Gastrocnemius medialis (tissue), 4 donors: ENCODE measurements around the gene PRR33. TPM values are rescaled to one million over a fixed set of nuclear protein-coding genes. Genes with fewer than 3 reads are reported as not detected.
A peak's percentile ranks its signal among the peaks of the same experiment; 100 is the strongest.

ENCODE experiments used
- ATAC-seq, 2 donors: fragments of 150-250 bp; one replicate each; pipeline ENCODE4 v1.9.1; 2016
- DNase-seq, 2 donors: peaks; one replicate each; pipeline ENCODE4 v3.0.0-alpha.2; 2019
- H3K27ac ChIP-seq, 4 donors: fragments of 200-600 bp; sonication (generic); 1 replicate in 1 of 4; 2 replicates in 3 of 4; pipeline ENCODE4 v1.5.1; 2016 to 2018; ENCODE audit warnings: mild to moderate bottlenecking in 2 of 4, moderate library complexity in 1 of 4
- H3K27me3 ChIP-seq, 3 donors: fragments of 200-600 bp; sonication (generic) in 2 of 3; 1 replicate in 1 of 3; 2 replicates in 2 of 3; pipeline versions ENCODE4 v1.5.1 to v1.6.0; 2016 to 2019; ENCODE audit warnings: mild to moderate bottlenecking in 1 of 3, moderate library complexity in 1 of 3
- H3K36me3 ChIP-seq, 2 donors: fragments of 200-600 bp; sonication (generic) in 1 of 2; one replicate each; pipeline ENCODE4 v1.5.1; 2017 to 2018
- H3K4me1 ChIP-seq, 2 donors: fragments of 200-600 bp; sonication (generic) in 1 of 2; one replicate each; pipeline ENCODE4 v1.5.1; 2016 to 2017; ENCODE audit warnings: mild to moderate bottlenecking in 2 of 2
- H3K4me3 ChIP-seq, 4 donors: fragments of 200-600 bp; sonication (generic) in 3 of 4; 1 replicate in 1 of 4; 2 replicates in 3 of 4; pipeline ENCODE4 v1.5.1; 2016 to 2019; ENCODE audit warnings: mild to moderate bottlenecking in 2 of 4
- H3K9me3 ChIP-seq, 3 donors: fragments of 200-600 bp; sonication (generic) in 2 of 3; 1 replicate in 1 of 3; 2 replicates in 2 of 3; pipeline ENCODE4 v1.5.1; 2016 to 2019
- POLR2A ChIP-seq, 2 donors: fragments of 450-650 bp; IDR thresholded peaks; one replicate each; pipeline ENCODE4 v1.6.1; 2017; ENCODE audit warnings: antibody characterized with exemption in 2 of 2, mild to moderate bottlenecking in 2 of 2, moderate library complexity in 2 of 2
- in situ Hi-C, 4 donors: fragments of 200-750 bp; cut with MboI; loops; one replicate each; pipeline versions ENCODE4 v1.15.0 to v1.8.0; 2017; ENCODE audit warnings: low sequenced_read_pairs in 4 of 4
- intact Hi-C: fragments of 100-400 bp; cut with DNase I; formaldehyde crosslinking; loops from one replicate; pipeline ENCODE4 v1.15.1; 2023; ENCODE audit warnings: low total_unique reads
- total RNA-seq, 4 donors: library from RNA; depleted of rRNA; stranded (reverse); fragments of >200 nt; gene quantifications; one replicate each; pipeline versions ENCODE4 v1.1.0 to v1.2.3, GENCODE V29; 2016
- TF ChIP-seq, protein P1 (sequence below), 5 experiments: fragments of 450-650 bp in 3 of 5; fragments of 200-600 bp in 2 of 5; sonication (generic) in 2 of 5; IDR thresholded peaks in 4 of 5; conservative IDR thresholded peaks in 1 of 5; 1 replicate in 4 of 5; 2 replicates in 1 of 5; pipeline ENCODE4 v1.5.1; 2016 to 2019; ENCODE audit warnings: antibody characterized with exemption in 5 of 5, mild to moderate bottlenecking in 3 of 5, moderate library complexity in 3 of 5

PRR33 gene
- total RNA-seq, 4 donors from 2014 or later: 0.16 to 2.3 (median 1.0) TPM

GRCh38 chr11:1856306-1857005 is 35.2 kb downstream of the PRR33 start:
- peaks cover 0 to 6% of the 10 kb centered on the region in 2 donors for H3K4me1 ChIP-seq
- in situ Hi-C loops: no loop called here
- TF ChIP-seq, protein P1, sequence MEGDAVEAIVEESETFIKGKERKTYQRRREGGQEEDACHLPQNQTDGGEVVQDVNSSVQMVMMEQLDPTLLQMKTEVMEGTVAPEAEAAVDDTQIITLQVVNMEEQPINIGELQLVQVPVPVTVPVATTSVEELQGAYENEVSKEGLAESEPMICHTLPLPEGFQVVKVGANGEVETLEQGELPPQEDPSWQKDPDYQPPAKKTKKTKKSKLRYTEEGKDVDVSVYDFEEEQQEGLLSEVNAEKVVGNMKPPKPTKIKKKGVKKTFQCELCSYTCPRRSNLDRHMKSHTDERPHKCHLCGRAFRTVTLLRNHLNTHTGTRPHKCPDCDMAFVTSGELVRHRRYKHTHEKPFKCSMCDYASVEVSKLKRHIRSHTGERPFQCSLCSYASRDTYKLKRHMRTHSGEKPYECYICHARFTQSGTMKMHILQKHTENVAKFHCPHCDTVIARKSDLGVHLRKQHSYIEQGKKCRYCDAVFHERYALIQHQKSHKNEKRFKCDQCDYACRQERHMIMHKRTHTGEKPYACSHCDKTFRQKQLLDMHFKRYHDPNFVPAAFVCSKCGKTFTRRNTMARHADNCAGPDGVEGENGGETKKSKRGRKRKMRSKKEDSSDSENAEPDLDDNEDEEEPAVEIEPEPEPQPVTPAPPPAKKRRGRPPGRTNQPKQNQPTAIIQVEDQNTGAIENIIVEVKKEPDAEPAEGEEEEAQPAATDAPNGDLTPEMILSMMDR (IDR thresholded peaks at IDR 0.05 in 4 of 5, conservative IDR thresholded peaks at IDR 0.05 in 1 of 5): no peak
- no peak for TF ChIP-seq POLR2A (IDR thresholded peaks at IDR 0.05)
- intact Hi-C loops: no loop called here
- no peaks in the 10 kb centered on the region for H3K36me3 ChIP-seq
- no peak overlapping the region for H3K4me3 ChIP-seq
- ATAC-seq (no peak), DNase-seq (no peak)
- peak overlapping the region in 1 of 4 donors; percentile 80 for H3K27ac ChIP-seq
- no peaks in the 10 kb centered on the region for H3K27me3 ChIP-seq
- H3K9me3 ChIP-seq: no peaks in the 10 kb centered on the region

- H3K9me3 ChIP-seq: no peaks in the 10 kb centered on the region
- H3K4me3 ChIP-seq: no peak overlapping the region
- TF ChIP-seq, protein P1 (IDR thresholded peaks at IDR 0.05 in 4 of 5, conservative IDR thresholded peaks at IDR 0.05 in 1 of 5): no peak
- no peak for TF ChIP-seq POLR2A (IDR thresholded peaks at IDR 0.05)
- no peaks in the 10 kb centered on the region for H3K27me3 ChIP-seq
- in situ Hi-C loops: no loop called here
- intact Hi-C loops: no loop called here
- H3K4me1 ChIP-seq: peaks cover 0 to 6% of the 10 kb centered on the region in 2 donors
- no peak for ATAC-seq
- peak overlapping the region in 1 of 4 donors; percentile 80 for H3K27ac ChIP-seq
- H3K36me3 ChIP-seq: no peaks in the 10 kb centered on the region
- DNase-seq: no peak
Measured at GRCh38 chr11:1855886-1856265, 35.8 kb downstream of the PRR33 start.

DNA sequence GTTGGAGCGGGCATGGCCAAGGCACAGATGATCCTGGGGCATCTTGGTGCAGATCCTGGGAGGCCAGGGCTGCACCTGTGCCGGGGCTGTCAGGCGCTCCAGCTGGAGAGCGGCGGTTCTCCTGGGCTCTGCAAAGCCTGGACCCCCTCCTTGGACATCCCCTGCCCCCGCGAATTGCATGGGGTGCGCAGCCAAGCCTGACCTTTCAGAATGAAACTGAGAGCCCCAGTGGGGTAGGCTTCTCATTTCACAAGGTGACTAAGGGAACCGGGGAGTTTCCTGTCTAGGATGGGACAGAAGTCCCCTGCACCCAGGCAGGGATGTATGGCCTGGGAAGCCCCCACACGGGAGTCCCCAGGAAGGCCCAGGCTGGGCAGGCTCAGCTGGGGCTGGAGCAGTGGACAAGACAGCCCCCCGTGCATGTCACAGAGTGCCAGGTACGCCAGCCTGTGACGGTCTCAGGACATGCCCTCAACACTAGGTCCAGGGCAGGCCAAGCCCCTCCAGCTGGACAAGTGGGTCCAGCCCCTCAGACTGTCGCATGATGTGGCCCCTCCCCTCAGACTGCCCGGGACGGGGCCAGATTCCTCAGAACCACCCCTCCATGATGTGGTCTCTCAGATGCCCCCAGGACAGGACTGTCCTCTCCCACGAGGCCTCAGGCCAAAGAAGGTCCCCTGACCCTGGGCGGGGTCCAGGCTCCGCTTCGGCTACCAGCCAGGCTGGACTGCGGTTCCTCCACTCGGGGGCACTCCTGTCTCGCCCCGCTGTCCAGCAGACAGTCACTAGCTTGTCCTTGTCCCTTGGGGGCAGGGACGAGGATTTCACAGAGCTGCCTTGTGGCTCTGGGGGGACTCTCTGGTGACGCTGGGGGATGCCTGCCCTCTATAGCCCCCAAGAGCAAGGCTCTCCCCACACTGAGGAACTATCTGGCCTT is 36.5 kb downstream of the PRR33 start:
- H3K27ac ChIP-seq: peak overlapping the region in 1 of 4 donors; percentile 80
- H3K4me3 ChIP-seq: no peak overlapping the region
- DNase-seq (peak in 1 of 2 donors; percentile 46), ATAC-seq (peak in 1 of 2 donors; percentile 40)
- in situ Hi-C loops (no loop called here), intact Hi-C loops (no loop called here)
- H3K4me1 ChIP-seq: peaks cover 0 to 6% of the 10 kb centered on the region in 2 donors
- TF ChIP-seq, protein P1 (IDR thresholded peaks at IDR 0.05 in 4 of 5, conservative IDR thresholded peaks at IDR 0.05 in 1 of 5): peak in 1 of 5 experiments; percentile 24
- no peak for TF ChIP-seq POLR2A (IDR thresholded peaks at IDR 0.05)
- no peaks in the 10 kb centered on the region for H3K27me3 ChIP-seq
- H3K9me3 ChIP-seq: no peaks in the 10 kb centered on the region
- H3K36me3 ChIP-seq: no peaks in the 10 kb centered on the region

- peak overlapping the region in 2 of 4 donors; percentile 37 to 80 for H3K27ac ChIP-seq
Measured at GRCh38 chr11:1854132-1854948, 37.4 kb downstream of the PRR33 start.

More at GRCh38 chr11:1854132-1854948, 37.4 kb downstream of the PRR33 start:
- no peaks in the 10 kb centered on the region for H3K36me3 ChIP-seq
- no peaks in the 10 kb centered on the region for H3K9me3 ChIP-seq
- TF ChIP-seq POLR2A (IDR thresholded peaks at IDR 0.05): no peak
- H3K4me1 ChIP-seq: peaks cover 0 to 6% of the 10 kb centered on the region in 2 donors
- no peaks in the 10 kb centered on the region for H3K27me3 ChIP-seq
- no peak overlapping the region for H3K4me3 ChIP-seq
- ATAC-seq: peak; percentile 24 to 67
- in situ Hi-C loops: no loop called here
- intact Hi-C loops: no loop called here
- peak in 1 of 2 donors; percentile 86 for DNase-seq
